ENCODE data around the gene HTT-AS. TPM values are rescaled to one million over a fixed set of nuclear protein-coding genes. Genes with fewer than 3 reads are reported as not detected.

HTT-AS gene
- total RNA-seq, 2 donors from 2014 or later: not detected

DNA sequence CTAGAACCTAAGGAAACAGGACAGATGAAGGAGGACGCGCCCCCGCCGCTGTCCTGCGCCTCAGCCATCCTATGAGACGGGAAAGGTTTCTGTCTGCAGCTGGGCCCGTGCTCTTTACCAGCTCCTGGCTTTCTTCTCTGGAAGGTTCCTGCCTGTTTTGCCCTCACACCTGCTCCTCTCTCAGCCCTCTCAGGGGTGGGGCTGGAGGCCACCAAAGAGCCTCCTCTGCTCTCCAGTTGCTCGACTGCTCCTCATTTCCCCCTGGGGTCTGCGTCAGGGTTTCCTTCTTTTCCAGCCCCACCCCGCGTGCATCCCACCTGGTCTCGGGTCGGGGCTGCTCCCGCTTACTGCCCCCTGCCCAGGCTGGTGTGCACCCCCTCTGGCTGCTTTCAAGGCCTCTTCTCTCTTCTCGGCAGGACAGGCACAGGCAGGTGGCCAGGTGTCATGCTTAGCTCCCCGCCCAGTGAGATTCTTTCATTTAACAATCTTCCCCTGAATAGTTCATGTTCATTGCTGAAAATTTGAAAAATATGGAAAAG lies 4.6 kb downstream of the HTT-AS start:
- no peaks in the 10 kb centered on the region for H3K4me1 ChIP-seq (replicated peaks)
- no peak for TF ChIP-seq POLR2A (IDR thresholded peaks at IDR 0.05)
- TF ChIP-seq, protein P1, sequence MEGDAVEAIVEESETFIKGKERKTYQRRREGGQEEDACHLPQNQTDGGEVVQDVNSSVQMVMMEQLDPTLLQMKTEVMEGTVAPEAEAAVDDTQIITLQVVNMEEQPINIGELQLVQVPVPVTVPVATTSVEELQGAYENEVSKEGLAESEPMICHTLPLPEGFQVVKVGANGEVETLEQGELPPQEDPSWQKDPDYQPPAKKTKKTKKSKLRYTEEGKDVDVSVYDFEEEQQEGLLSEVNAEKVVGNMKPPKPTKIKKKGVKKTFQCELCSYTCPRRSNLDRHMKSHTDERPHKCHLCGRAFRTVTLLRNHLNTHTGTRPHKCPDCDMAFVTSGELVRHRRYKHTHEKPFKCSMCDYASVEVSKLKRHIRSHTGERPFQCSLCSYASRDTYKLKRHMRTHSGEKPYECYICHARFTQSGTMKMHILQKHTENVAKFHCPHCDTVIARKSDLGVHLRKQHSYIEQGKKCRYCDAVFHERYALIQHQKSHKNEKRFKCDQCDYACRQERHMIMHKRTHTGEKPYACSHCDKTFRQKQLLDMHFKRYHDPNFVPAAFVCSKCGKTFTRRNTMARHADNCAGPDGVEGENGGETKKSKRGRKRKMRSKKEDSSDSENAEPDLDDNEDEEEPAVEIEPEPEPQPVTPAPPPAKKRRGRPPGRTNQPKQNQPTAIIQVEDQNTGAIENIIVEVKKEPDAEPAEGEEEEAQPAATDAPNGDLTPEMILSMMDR (IDR thresholded peaks at IDR 0.05): no peak
- WGBS: 69% methylated on average over 16 of the region's 16 CpGs
- no peaks in the 10 kb centered on the region for H3K36me3 ChIP-seq
- no peak overlapping the region for H3K27ac ChIP-seq
- no peaks in the 10 kb centered on the region for H3K27me3 ChIP-seq (replicated peaks; ENCODE audit: insufficient read depth)
- no peak overlapping the region for H3K4me3 ChIP-seq
- DNase-seq (ENCODE audit: low spot score): no peak
- H3K9me3 ChIP-seq: no peaks in the 10 kb centered on the region
- intact Hi-C loops (cut with DNase I): no loop called here

DNA sequence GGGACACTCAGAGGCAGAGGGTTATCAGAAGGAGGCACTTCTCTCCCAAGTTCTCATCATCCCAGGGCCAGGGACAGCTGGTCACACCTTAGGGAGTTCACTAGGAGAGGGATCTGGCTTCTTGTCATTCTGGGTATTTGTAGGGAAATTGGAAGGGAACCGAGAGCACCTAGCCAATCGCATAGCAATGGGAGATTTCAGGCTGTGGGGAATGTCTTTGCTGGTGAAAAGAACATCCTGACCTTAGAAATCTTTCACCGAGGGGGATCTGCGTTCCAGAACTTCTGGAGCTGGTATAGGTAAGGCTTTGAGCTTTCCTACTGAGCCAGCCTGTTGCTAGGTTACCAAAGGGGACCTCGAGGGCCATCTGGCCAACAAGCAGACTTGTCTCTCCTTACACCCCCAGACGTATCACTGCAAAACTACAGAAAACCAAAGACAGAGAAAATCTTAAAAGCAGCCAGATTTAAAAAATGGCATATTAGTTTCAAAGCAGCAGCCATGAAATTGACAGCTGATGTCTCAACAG lies 6.8 kb downstream of the HTT-AS start:
- no peak for DNase-seq (ENCODE audit: low spot score)
- 80% methylated on average over 6 of the region's 6 CpGs for WGBS
- no peaks in the 10 kb centered on the region for H3K4me1 ChIP-seq (replicated peaks)
- TF ChIP-seq POLR2AphosphoS5 (IDR thresholded peaks at IDR 0.05) (no peak), POLR2A (IDR thresholded peaks at IDR 0.05) (no peak)
- TF ChIP-seq, protein P1 (IDR thresholded peaks at IDR 0.05): no peak
- intact Hi-C loops (cut with DNase I): no loop called here
- H3K27me3 ChIP-seq (replicated peaks; ENCODE audit: insufficient read depth): no peaks in the 10 kb centered on the region
- no peaks in the 10 kb centered on the region for H3K9me3 ChIP-seq
- H3K4me3 ChIP-seq: no peak overlapping the region
- H3K27ac ChIP-seq: no peak overlapping the region
- no peaks in the 10 kb centered on the region for H3K36me3 ChIP-seq

DNA sequence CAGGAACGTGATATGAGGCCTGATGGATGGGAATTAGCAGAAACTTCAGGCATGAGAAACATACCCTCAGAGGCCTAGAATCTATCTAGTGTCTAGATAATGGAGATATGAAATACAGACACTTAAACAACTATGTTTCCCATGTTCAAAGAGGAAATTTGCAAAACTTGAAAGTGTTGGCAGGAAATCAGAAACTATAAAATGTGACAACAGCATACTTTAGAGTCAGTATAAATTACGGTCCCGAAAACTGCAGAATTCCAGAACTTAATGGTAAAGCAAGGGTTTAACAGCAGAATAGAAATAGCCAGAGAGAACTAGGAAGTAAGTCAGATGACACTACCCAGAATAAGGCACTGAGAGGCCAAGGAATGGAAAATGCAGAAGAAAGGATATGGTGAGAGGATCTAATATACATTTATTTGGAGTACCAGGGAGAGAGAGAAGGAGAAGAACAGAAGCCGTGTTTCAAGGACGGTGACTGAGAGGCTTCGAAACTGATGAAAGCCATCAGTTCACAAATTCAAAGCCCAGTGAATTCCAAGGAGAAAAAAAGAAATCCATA lies 7.4 kb downstream of the HTT-AS start:
- H3K4me3 ChIP-seq: no peak overlapping the region
- no peak overlapping the region for H3K27ac ChIP-seq
- no peak for DNase-seq (ENCODE audit: low spot score)
- no peaks in the 10 kb centered on the region for H3K27me3 ChIP-seq (replicated peaks; ENCODE audit: insufficient read depth)
- no peaks in the 10 kb centered on the region for H3K36me3 ChIP-seq
- TF ChIP-seq POLR2A (IDR thresholded peaks at IDR 0.05) (no peak), POLR2AphosphoS5 (IDR thresholded peaks at IDR 0.05) (no peak)
- TF ChIP-seq, protein P1 (IDR thresholded peaks at IDR 0.05): no peak
- WGBS: 63% methylated on average over 6 of the region's 6 CpGs
- H3K4me1 ChIP-seq (replicated peaks): no peaks in the 10 kb centered on the region
- intact Hi-C loops (cut with DNase I): no loop called here
- no peaks in the 10 kb centered on the region for H3K9me3 ChIP-seq

DNA sequence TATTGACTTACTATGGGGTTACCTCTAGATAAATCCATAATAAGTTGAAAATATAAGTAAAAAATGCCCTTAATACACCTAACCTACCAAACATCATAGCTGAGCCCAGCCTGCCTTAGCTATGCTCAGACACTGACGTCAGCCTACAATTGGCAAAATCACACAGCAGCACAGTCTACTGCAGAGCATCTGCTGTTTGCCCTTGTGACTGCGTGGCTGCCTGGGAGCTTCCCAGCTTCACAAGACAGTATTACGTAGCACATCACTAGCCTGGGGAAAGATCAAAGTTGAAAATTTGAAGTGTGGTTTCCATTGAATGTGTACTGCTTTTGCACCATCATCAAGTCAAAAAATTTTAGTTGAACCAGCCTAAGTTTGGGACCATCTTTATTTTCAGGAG lies 8.8 kb downstream of the HTT-AS start:
- no peaks in the 10 kb centered on the region for H3K4me1 ChIP-seq (replicated peaks)
- no peaks in the 10 kb centered on the region for H3K9me3 ChIP-seq
- DNase-seq (ENCODE audit: low spot score): no peak
- H3K4me3 ChIP-seq: no peak overlapping the region
- 91% methylated on average over 3 of the region's 3 CpGs for WGBS
- H3K27me3 ChIP-seq (replicated peaks; ENCODE audit: insufficient read depth): no peaks in the 10 kb centered on the region
- no peak overlapping the region for H3K27ac ChIP-seq
- H3K36me3 ChIP-seq: no peaks in the 10 kb centered on the region
- intact Hi-C loops (cut with DNase I): no loop called here
- TF ChIP-seq POLR2A (IDR thresholded peaks at IDR 0.05) (no peak), POLR2AphosphoS5 (IDR thresholded peaks at IDR 0.05) (no peak)
- TF ChIP-seq, protein P1 (IDR thresholded peaks at IDR 0.05): no peak

DNA sequence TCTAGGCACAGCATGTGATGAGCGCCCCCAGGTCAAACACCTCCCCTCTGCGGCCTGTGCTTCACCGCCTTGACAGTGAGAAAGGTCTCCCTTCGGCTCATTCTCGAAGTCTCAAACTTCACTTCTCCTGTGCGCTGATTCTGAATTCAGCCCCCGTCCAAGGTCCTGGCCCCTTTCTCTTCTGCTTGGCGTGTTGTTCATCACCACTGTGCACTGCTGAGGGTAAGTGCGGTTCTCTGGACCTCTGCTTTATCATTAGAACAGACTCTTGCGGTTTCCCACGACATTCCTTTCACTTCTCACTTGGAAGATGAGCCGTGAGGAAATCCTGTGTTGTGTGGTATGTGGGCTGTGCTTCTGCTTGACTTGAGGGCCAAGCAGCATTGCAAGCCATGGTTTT lies 11.9 kb downstream of the HTT-AS start:
- Histone ChIP-seq H3K36me3 (no peaks in the 10 kb centered on the region), H3K4me3 (no peak overlapping the region), H3K27me3 (replicated peaks; ENCODE audit: insufficient read depth) (no peaks in the 10 kb centered on the region), H3K9me3 (no peaks in the 10 kb centered on the region), H3K27ac (no peak overlapping the region), H3K4me1 (replicated peaks) (no peaks in the 10 kb centered on the region)
- intact Hi-C loops (cut with DNase I): no loop called here
- 88% methylated on average over 12 of the region's 12 CpGs for WGBS
- TF ChIP-seq POLR2A (IDR thresholded peaks at IDR 0.05): no peak
- no peak for TF ChIP-seq POLR2AphosphoS5 (IDR thresholded peaks at IDR 0.05)
- TF ChIP-seq, protein P1 (IDR thresholded peaks at IDR 0.05): no peak
- DNase-seq (ENCODE audit: low spot score): no peak

Data from prostate gland (tissue), 2 donors.